HEK293 (cell line): ENCODE results near the gene C11orf21.

Experiments used
- CTCF ChIA-PET: fragments of 350-600 bp; formaldehyde crosslinking; extraction: SDS; loops from one replicate; lab custom pipeline; 2021; ENCODE audit warnings: antibody characterized with exemption; lab: Yijun Ruan, JAX
- POLR2A ChIA-PET: fragments of 300-600 bp; formaldehyde crosslinking; extraction: SDS; loops from one replicate; lab custom pipeline; 2020; ENCODE audit warnings: antibody characterized with exemption, inconsistent platforms; lab: Yijun Ruan, JAX
- H3K27ac ChIP-seq: fragments of 200-500 bp; sonication (Bioruptor generic); 2 replicates; pipeline ENCODE4 v1.5.1; 2014; ENCODE audit warnings: low read depth, low read length, control low read depth, inconsistent platforms; ENCODE audit errors: extremely low read depth
- H3K36me3 ChIP-seq, 2 experiments: fragments of 200-500 bp in 1 of 2; sonication (Bioruptor generic) in 1 of 2; 1 replicate in 1 of 2; 2 replicates in 1 of 2; pipeline ENCODE4 v1.5.1; 2014 to 2017; ENCODE audit warnings: inconsistent platforms in 2 of 2, low read length in 2 of 2; ENCODE audit not compliant: control insufficient read depth in 2 of 2, insufficient read depth in 1 of 2
- H3K4me1 ChIP-seq: fragments of 200-500 bp; sonication (Bioruptor generic); 2 replicates; pipeline ENCODE4 v1.5.1; 2014; ENCODE audit warnings: mild to moderate bottlenecking, low read length, inconsistent platforms; ENCODE audit not compliant: control insufficient read depth, insufficient read depth
- H3K4me3 ChIP-seq: 2 replicates; pipeline ENCODE4 v1.5.1; 2011; ENCODE audit warnings: low read depth, mild to moderate bottlenecking, control low read depth, low read length, moderate library complexity
- H3K9me3 ChIP-seq: fragments of 200-500 bp; sonication (Bioruptor generic); 2 replicates; pipeline ENCODE4 v1.5.1; 2014; ENCODE audit warnings: low read depth, low read length, inconsistent platforms; ENCODE audit not compliant: control insufficient read depth, insufficient read depth
- CTCF ChIP-seq: fragments of 450-650 bp; formaldehyde crosslinking; IDR thresholded peaks from 2 replicates; pipeline ENCODE4 v1.5.1; 2016; ENCODE audit warnings: missing biosample characterization, missing genetic modification characterization
- FEZF1 ChIP-seq: fragments of 450-650 bp; formaldehyde crosslinking; IDR thresholded peaks from 2 replicates; pipeline ENCODE4 v1.5.1; 2016; ENCODE audit warnings: missing biosample characterization, missing genetic modification characterization
- HIC1 ChIP-seq: fragments of 450-650 bp; formaldehyde crosslinking; IDR thresholded peaks from 2 replicates; pipeline ENCODE4 v1.5.1; 2016; ENCODE audit warnings: missing biosample characterization, missing genetic modification characterization
- IKZF3 ChIP-seq: fragments of 450-650 bp; IDR thresholded peaks from 2 replicates; pipeline ENCODE4 v1.5.0; 2018; ENCODE audit warnings: missing biosample characterization, mild to moderate bottlenecking, missing genetic modification characterization, moderate library complexity
- INSM2 ChIP-seq: fragments of 450-650 bp; formaldehyde crosslinking; IDR thresholded peaks from 2 replicates; pipeline ENCODE4 v1.5.1; 2016; ENCODE audit warnings: missing biosample characterization, missing genetic modification characterization
- KLF16 ChIP-seq: fragments of 450-650 bp; formaldehyde crosslinking; IDR thresholded peaks from 2 replicates; pipeline ENCODE4 v1.5.1; 2017; ENCODE audit warnings: missing biosample characterization, missing genetic modification characterization
- PRDM2 ChIP-seq: fragments of 450-650 bp; formaldehyde crosslinking; IDR thresholded peaks from 2 replicates; pipeline ENCODE4 v1.5.1; 2016; ENCODE audit warnings: missing biosample characterization, missing genetic modification characterization, borderline replicate concordance
- SP2 ChIP-seq: fragments of 450-650 bp; formaldehyde crosslinking; IDR thresholded peaks from 2 replicates; pipeline ENCODE4 v1.5.1; 2016; ENCODE audit warnings: missing biosample characterization, missing genetic modification characterization
- ZBTB20 ChIP-seq: fragments of 450-650 bp; formaldehyde crosslinking; IDR thresholded peaks from 2 replicates; pipeline ENCODE4 v1.5.1; 2016; ENCODE audit warnings: missing biosample characterization, missing genetic modification characterization
- ZBTB7A ChIP-seq: fragments of 450-650 bp; formaldehyde crosslinking; IDR thresholded peaks from 2 replicates; pipeline ENCODE4 v1.5.1; 2016; ENCODE audit warnings: low read depth, missing biosample characterization, missing genetic modification characterization
- ZBTB8A ChIP-seq: fragments of 450-650 bp; formaldehyde crosslinking; IDR thresholded peaks from 2 replicates; pipeline ENCODE4 v1.5.1; 2016; ENCODE audit warnings: missing biosample characterization, missing genetic modification characterization
- ZNF114 ChIP-seq: fragments of 450-650 bp; formaldehyde crosslinking; IDR thresholded peaks from 2 replicates; pipeline ENCODE4 v1.5.0; 2017; ENCODE audit warnings: missing biosample characterization, missing genetic modification characterization
- ZNF16 ChIP-seq: fragments of 450-650 bp; formaldehyde crosslinking; IDR thresholded peaks from 2 replicates; pipeline ENCODE4 v1.5.1; 2016; ENCODE audit warnings: low read depth, missing biosample characterization, missing genetic modification characterization
- ZNF239 ChIP-seq: fragments of 450-650 bp; formaldehyde crosslinking; IDR thresholded peaks from 2 replicates; pipeline ENCODE4 v1.5.1; 2016; ENCODE audit warnings: missing biosample characterization, missing genetic modification characterization
- ZNF292 ChIP-seq: fragments of 450-650 bp; formaldehyde crosslinking; IDR thresholded peaks from 2 replicates; pipeline ENCODE4 v1.5.1; 2016; ENCODE audit warnings: low read depth, missing biosample characterization, missing genetic modification characterization, borderline replicate concordance
- ZNF341 ChIP-seq: fragments of 450-650 bp; formaldehyde crosslinking; IDR thresholded peaks from 2 replicates; pipeline ENCODE4; 2016; ENCODE audit warnings: low read depth, missing biosample characterization, missing genetic modification characterization
- ZNF350 ChIP-seq: fragments of 450-650 bp; formaldehyde crosslinking; IDR thresholded peaks from 2 replicates; pipeline ENCODE4 v1.5.0; 2017; ENCODE audit warnings: missing biosample characterization, mild to moderate bottlenecking, missing genetic modification characterization
- ZNF416 ChIP-seq: fragments of 450-650 bp; formaldehyde crosslinking; IDR thresholded peaks from 2 replicates; pipeline ENCODE4 v1.5.1; 2016; ENCODE audit warnings: missing biosample characterization, missing genetic modification characterization
- ZNF610 ChIP-seq: fragments of 450-650 bp; formaldehyde crosslinking; IDR thresholded peaks from 2 replicates; pipeline ENCODE4 v1.5.1; 2016; ENCODE audit warnings: missing biosample characterization, missing genetic modification characterization, borderline replicate concordance
- ZNF707 ChIP-seq: fragments of 450-650 bp; formaldehyde crosslinking; IDR thresholded peaks from 2 replicates; pipeline ENCODE4 v1.5.1; 2016; ENCODE audit warnings: missing biosample characterization, missing genetic modification characterization
- ZSCAN5A ChIP-seq: fragments of 450-650 bp; formaldehyde crosslinking; IDR thresholded peaks from 2 replicates; pipeline ENCODE4 v1.5.1; 2016; ENCODE audit warnings: missing biosample characterization, missing genetic modification characterization

C11orf21 gene

GRCh38 chr11:2317354-2318050 is 15.8 kb upstream of the C11orf21 start:
- no peak overlapping the region for H3K27ac ChIP-seq
- peaks cover 2% of the 10 kb centered on the region; the same call in 1 of the 2 replicates for H3K4me1 ChIP-seq
- TF ChIP-seq CTCF (tag by site-specific recombination), result no peak
- no peak for TF ChIP-seq ZNF610
- TF ChIP-seq ZBTB8A (tag by site-specific recombination), result no peak
- TF ChIP-seq ZNF16 (tag by site-specific recombination), result no peak
- no peak for TF ChIP-seq ZNF707 (tag by site-specific recombination)
- TF ChIP-seq ZNF416 (tag by site-specific recombination), result no peak
- no peak for TF ChIP-seq ZNF292
- TF ChIP-seq KLF16 (tag by site-specific recombination), result no peak
- no peak for TF ChIP-seq IKZF3 (tag by site-specific recombination)
- no peak for TF ChIP-seq ZBTB20 (tag by site-specific recombination)
- TF ChIP-seq SP2, result no peak
- TF ChIP-seq INSM2, result no peak
- no peak for TF ChIP-seq PRDM2 (tag by site-specific recombination)
- TF ChIP-seq ZNF341, result no peak
- TF ChIP-seq ZNF114 (tag by site-specific recombination), result no peak
- no peak for TF ChIP-seq ZNF239 (tag by site-specific recombination)
- H3K4me3 ChIP-seq, result no peak overlapping the region
- ChIA-PET CTCF (interaction anchor here (0.6 to 2.6 kb wide), 3 partner anchors 12 to 206 kb away, joined by 3 to 9 read pairs (median 3); no protein-coding TSS in a partner anchor), POLR2A (interaction anchor here (1.1 kb wide), 1 partner anchor 13 kb away, joined by 3 read pairs; no protein-coding TSS in a partner anchor)
- no peaks in the 10 kb centered on the region for H3K36me3 ChIP-seq
- H3K9me3 ChIP-seq, result no peaks in the 10 kb centered on the region

GRCh38 chr11:2316963-2317244 is 15.2 kb upstream of the C11orf21 start:
- ChIA-PET POLR2A (interaction anchor here (1.1 kb wide), 1 partner anchor 12 kb away, joined by 3 read pairs; no protein-coding TSS in a partner anchor), CTCF (interaction anchor here (0.6 to 1.1 kb wide), 2 partner anchors 103 to 206 kb away, joined by 3 read pairs; no protein-coding TSS in a partner anchor)
- TF ChIP-seq HIC1 (tag by site-specific recombination) (no peak), ZBTB7A (tag by site-specific recombination) (no peak), ZSCAN5A (tag by site-specific recombination) (no peak), FEZF1 (no peak), ZNF350 (tag by site-specific recombination) (no peak)
- Histone ChIP-seq H3K9me3 (no peaks in the 10 kb centered on the region), H3K4me3 (no peak overlapping the region), H3K27ac (no peak overlapping the region), H3K36me3 (no peaks in the 10 kb centered on the region), H3K4me1 (peaks cover 2% of the 10 kb centered on the region; the same call in 1 of the 2 replicates)
